DND-41 (cell line): ENCODE measurements around the gene TTLL5.

Experiments
- ATAC-seq: fragments of 200-7000 bp; cut with Tn5 transposase; 3 replicates; pipeline ENCODE4 v1.9.1; 2021; ENCODE audit warnings: low read depth; ENCODE audit not compliant: insufficient read depth
- DNase-seq: peaks from one replicate; pipeline ENCODE4 v3.0.0-alpha.2; 2020
- H2AFZ ChIP-seq: 2 replicates; pipeline ENCODE4 v1.6.0; 2012; ENCODE audit warnings: low read depth, low read length
- H3K27ac ChIP-seq: 2 replicates; pipeline ENCODE4 v1.5.1; 2012; ENCODE audit warnings: low read length, inconsistent platforms
- H3K27me3 ChIP-seq: fragments of 200-600 bp; sonication (generic); 2 replicates; pipeline ENCODE4 v1.6.0; 2012; ENCODE audit warnings: low read length, mild to moderate bottlenecking, inconsistent platforms; ENCODE audit not compliant: insufficient read depth, poor library complexity
- H3K36me3 ChIP-seq: 2 replicates; pipeline ENCODE4 v1.5.1; 2012; ENCODE audit warnings: low read length, inconsistent platforms; ENCODE audit not compliant: insufficient read depth
- H3K4me1 ChIP-seq: 2 replicates; pipeline ENCODE4 v1.5.1; 2012; ENCODE audit warnings: mild to moderate bottlenecking, low read length; ENCODE audit not compliant: insufficient read depth
- H3K4me2 ChIP-seq: 2 replicates; pipeline ENCODE4 v1.6.0; 2012; ENCODE audit warnings: mild to moderate bottlenecking, moderate library complexity, low read length, inconsistent platforms; ENCODE audit not compliant: insufficient read depth
- H3K4me3 ChIP-seq, 2 experiments: fragments of 200-600 bp in 1 of 2; shearing (Covaris generic) in 1 of 2; 2 replicates each; pipeline ENCODE4 v1.5.1; 2012 to 2016; ENCODE audit warnings: inconsistent platforms in 2 of 2, low read length in 2 of 2, mild to moderate bottlenecking in 2 of 2, low read depth in 1 of 2, moderate library complexity in 1 of 2
- H3K79me2 ChIP-seq: 2 replicates; pipeline ENCODE4 v1.6.0; 2012; ENCODE audit warnings: low read length, inconsistent platforms; ENCODE audit not compliant: insufficient read depth
- H3K9ac ChIP-seq: 2 replicates; pipeline ENCODE4 v1.6.0; 2012; ENCODE audit warnings: low read depth, mild to moderate bottlenecking, inconsistent platforms, low read length, moderate library complexity
- H3K9me3 ChIP-seq: 2 replicates; pipeline ENCODE4 v1.5.1; 2012; ENCODE audit warnings: low read length, moderate library complexity, mild to moderate bottlenecking, inconsistent platforms; ENCODE audit not compliant: insufficient read depth, severe bottlenecking
- H4K20me1 ChIP-seq: 2 replicates; pipeline ENCODE4 v1.6.0; 2012; ENCODE audit warnings: low read length; ENCODE audit not compliant: insufficient read depth
- EZH2 ChIP-seq: IDR thresholded peaks from 3 replicates; pipeline ENCODE4 v1.6.1; 2012; ENCODE audit warnings: borderline replicate concordance, low read depth, mild to moderate bottlenecking, moderate library complexity, low read length, inconsistent platforms; ENCODE audit not compliant: severe bottlenecking
- TF ChIP-seq, protein P1 (sequence below): IDR thresholded peaks from 2 replicates; pipeline ENCODE4 v1.5.1; 2012; ENCODE audit warnings: borderline replicate concordance, low read length, moderate library complexity, mild to moderate bottlenecking; ENCODE audit not compliant: poor library complexity, severe bottlenecking; ENCODE audit errors: extremely low read depth

TTLL5 gene

DNA sequence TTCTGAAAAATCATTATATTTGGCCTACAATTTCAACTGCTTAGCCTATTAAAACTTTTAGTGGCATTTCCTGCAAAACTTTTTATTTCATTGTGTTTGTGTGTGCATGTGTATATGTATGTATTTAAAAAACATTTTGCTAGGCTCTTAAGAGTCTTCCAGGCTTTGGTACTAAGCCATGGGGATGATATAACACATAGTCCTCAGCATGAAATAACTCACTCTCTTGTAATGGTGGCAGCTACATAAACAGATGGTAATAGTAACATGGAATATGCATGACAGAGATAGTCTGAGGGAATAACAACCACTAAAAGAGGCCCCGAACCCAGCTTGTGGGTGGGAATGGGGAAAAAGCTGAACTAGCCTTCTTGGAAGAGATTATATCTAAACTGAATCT, 141.4 kb downstream of the TTLL5 start:
- peaks cover 40% of the 10 kb centered on the region for H3K36me3 ChIP-seq
- peaks cover 3% of the 10 kb centered on the region for H3K9me3 ChIP-seq
- no peak overlapping the region for H3K9ac ChIP-seq
- ATAC-seq, result no peak
- no peaks in the 10 kb centered on the region for H3K79me2 ChIP-seq
- H3K27ac ChIP-seq, result no peak overlapping the region
- H3K27me3 ChIP-seq, result no peaks in the 10 kb centered on the region
- no peak for DNase-seq
- TF ChIP-seq, protein P1, sequence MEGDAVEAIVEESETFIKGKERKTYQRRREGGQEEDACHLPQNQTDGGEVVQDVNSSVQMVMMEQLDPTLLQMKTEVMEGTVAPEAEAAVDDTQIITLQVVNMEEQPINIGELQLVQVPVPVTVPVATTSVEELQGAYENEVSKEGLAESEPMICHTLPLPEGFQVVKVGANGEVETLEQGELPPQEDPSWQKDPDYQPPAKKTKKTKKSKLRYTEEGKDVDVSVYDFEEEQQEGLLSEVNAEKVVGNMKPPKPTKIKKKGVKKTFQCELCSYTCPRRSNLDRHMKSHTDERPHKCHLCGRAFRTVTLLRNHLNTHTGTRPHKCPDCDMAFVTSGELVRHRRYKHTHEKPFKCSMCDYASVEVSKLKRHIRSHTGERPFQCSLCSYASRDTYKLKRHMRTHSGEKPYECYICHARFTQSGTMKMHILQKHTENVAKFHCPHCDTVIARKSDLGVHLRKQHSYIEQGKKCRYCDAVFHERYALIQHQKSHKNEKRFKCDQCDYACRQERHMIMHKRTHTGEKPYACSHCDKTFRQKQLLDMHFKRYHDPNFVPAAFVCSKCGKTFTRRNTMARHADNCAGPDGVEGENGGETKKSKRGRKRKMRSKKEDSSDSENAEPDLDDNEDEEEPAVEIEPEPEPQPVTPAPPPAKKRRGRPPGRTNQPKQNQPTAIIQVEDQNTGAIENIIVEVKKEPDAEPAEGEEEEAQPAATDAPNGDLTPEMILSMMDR, result no peak
- no peak for TF ChIP-seq EZH2
- no peaks in the 10 kb centered on the region for H3K4me1 ChIP-seq
- H4K20me1 ChIP-seq, result no peaks in the 10 kb centered on the region
- H3K4me3 ChIP-seq, result no peak overlapping the region
- no peak overlapping the region for H3K4me2 ChIP-seq
- H2AFZ ChIP-seq, result no peak overlapping the region

DNA sequence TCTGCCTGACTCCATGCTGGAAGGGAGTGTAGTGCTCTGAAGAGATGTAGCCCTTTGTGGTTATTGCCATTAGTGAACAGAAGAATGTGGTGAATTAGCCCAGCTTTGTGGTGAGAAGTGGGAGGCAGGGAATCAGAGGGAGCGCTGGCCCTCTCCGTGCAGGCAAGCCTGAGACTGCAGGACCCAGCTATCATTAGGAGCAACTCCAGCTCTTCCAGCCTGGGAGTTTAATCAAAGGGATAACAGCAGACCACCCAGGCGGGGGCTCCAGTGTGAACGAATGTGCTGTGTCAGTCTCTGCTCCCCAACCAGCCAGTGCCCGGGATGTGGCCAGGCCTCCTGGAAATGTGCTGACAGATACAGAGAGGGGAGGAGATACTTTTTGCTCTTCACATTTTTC, 142.7 kb downstream of the TTLL5 start:
- Histone ChIP-seq H3K4me1 (no peaks in the 10 kb centered on the region), H3K4me2 (no peak overlapping the region), H3K27ac (no peak overlapping the region), H3K79me2 (no peaks in the 10 kb centered on the region), H4K20me1 (no peaks in the 10 kb centered on the region), H3K9ac (no peak overlapping the region), H3K4me3 (no peak overlapping the region), H2AFZ (no peak overlapping the region), H3K36me3 (peaks cover 49% of the 10 kb centered on the region), H3K9me3 (peaks cover 3% of the 10 kb centered on the region), H3K27me3 (no peaks in the 10 kb centered on the region)
- DNase-seq (no peak), ATAC-seq (no peak)
- TF ChIP-seq EZH2, result no peak
- TF ChIP-seq, protein P1, result no peak

DNA sequence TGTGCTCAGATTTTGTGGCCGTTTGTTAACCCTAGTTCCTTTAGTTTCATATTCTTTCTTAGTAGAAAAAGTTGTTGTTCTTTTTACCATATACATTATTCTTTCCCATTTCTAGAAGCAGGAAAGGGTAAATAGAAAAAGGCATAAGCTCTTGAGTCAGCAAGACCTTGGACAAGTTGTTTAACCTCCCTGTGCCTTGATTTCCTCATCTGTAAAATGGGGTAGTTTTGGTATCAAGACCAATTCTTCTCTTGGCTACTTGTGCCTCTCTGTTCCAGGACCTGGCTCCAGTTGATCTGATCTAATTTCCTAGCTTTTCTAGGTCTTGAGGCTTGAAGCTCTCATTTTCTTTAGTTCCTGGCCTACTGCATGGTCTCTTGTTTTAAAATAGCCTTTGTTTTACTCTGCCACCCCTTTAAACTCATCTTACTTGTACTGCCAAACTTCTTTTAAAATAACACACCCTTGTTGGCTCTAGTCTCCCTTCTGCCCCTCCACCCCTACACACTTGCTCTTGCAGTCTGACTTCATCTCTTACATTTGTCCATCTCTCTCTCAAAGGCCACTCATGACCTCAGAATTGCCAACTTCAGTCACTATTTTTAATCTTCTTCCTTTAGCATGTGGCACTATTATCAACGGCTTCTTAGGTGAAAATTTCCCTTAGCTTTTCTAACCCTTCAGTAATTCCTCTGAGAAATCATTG, 143.7 kb downstream of the TTLL5 start:
- H3K27ac ChIP-seq, result no peak overlapping the region
- DNase-seq (no peak), ATAC-seq (no peak)
- no peak overlapping the region for H3K9ac ChIP-seq
- TF ChIP-seq, protein P1, result no peak
- no peak for TF ChIP-seq EZH2
- H3K4me2 ChIP-seq, result no peak overlapping the region
- peaks cover 45% of the 10 kb centered on the region for H3K36me3 ChIP-seq
- no peaks in the 10 kb centered on the region for H3K27me3 ChIP-seq
- no peaks in the 10 kb centered on the region for H3K79me2 ChIP-seq
- no peaks in the 10 kb centered on the region for H4K20me1 ChIP-seq
- peaks cover 1% of the 10 kb centered on the region for H3K9me3 ChIP-seq
- H3K4me1 ChIP-seq, result no peaks in the 10 kb centered on the region
- H3K4me3 ChIP-seq, result no peak overlapping the region
- no peak overlapping the region for H2AFZ ChIP-seq
